ENCODE data around the gene C2orf81. TPM values are rescaled to one million over a fixed set of nuclear protein-coding genes. Genes with fewer than 3 reads are reported as not detected.

The C2orf81 gene
- total and polyA plus RNA-seq, 2 of the 4 experiments (the other 2 are of a cell fraction) = 0.18 to 0.74 TPM

DNA sequence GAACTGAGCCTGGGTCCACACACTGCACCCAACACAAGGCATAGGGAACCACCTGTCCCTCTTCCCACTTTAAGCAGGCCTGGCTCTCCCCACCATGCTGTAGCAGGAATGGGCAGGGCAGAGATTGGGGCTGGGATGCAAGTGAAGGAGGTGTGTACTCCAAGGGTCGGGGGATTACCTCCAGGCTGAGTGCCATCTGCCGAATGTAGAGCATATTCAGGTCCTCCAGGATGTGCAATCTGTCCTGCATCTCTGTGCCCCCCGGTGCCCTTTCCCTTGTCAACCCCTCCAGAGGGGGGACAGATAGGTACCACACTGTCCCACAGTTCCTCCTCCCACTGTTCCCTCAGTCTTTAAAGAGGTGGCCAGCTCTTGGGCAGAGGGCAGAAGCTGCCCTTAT lies 18.0 kb upstream of the C2orf81 start:
- ChIA-PET CTCF (no interaction called here), POLR2A (ENCODE audit: unreplicated experiment) (no interaction called here)
- H3K18ac ChIP-seq (ENCODE audit: low read depth, low read length) = peak overlapping the region; percentile 3; the same call in 1 of the 2 replicates
- peaks cover 23 to 50% of the 10 kb centered on the region in 2 experiments for H3K79me1 ChIP-seq (ENCODE audit: low read depth in 1 of 2, low read length in 2 of 2)
- peak overlapping the region; percentile 93 for H3K14ac ChIP-seq (replicated peaks; ENCODE audit: low read depth, low read length)
- no peak overlapping the region for H2BK20ac ChIP-seq (ENCODE audit: low read depth, low read length)
- H2BK120ac ChIP-seq (ENCODE audit: low read depth, low read length) = no peak overlapping the region
- TF ChIP-seq CEBPB (IDR thresholded peaks at IDR 0.05; ENCODE audit: low read depth, low read length) (no peak), POLR2A (IDR thresholded peaks at IDR 0.05; ENCODE audit: low read depth, low read length) (no peak), NFE2L2 (IDR thresholded peaks at IDR 0.05; ENCODE audit: low read depth, low read length) (no peak), MXI1 (IDR thresholded peaks at IDR 0.05; ENCODE audit: borderline replicate concordance, low read depth, low read length) (no peak), MAFK (IDR thresholded peaks at IDR 0.05; ENCODE audit: low read depth, low read length) (no peak), CHD1 (IDR thresholded peaks at IDR 0.05; ENCODE audit: low read depth, low read length) (no peak), RFX5 (IDR thresholded peaks at IDR 0.05; ENCODE audit: low read depth, low read length) (no peak), MAZ (IDR thresholded peaks at IDR 0.05; ENCODE audit: borderline replicate concordance, low read depth, low read length) (no peak), SMC3 (IDR thresholded peaks at IDR 0.05; ENCODE audit: low read depth, low read length) (no peak), RAD21 (IDR thresholded peaks at IDR 0.05; ENCODE audit: low read length) (no peak), BHLHE40 (IDR thresholded peaks at IDR 0.05; ENCODE audit: low read depth, low read length) (no peak), RCOR1 (IDR thresholded peaks at IDR 0.05; ENCODE audit: insufficient replicate concordance, low read length) (no peak), FOS (IDR thresholded peaks at IDR 0.05; ENCODE audit: low read depth, low read length) (no peak)
- TF ChIP-seq, protein P1, sequence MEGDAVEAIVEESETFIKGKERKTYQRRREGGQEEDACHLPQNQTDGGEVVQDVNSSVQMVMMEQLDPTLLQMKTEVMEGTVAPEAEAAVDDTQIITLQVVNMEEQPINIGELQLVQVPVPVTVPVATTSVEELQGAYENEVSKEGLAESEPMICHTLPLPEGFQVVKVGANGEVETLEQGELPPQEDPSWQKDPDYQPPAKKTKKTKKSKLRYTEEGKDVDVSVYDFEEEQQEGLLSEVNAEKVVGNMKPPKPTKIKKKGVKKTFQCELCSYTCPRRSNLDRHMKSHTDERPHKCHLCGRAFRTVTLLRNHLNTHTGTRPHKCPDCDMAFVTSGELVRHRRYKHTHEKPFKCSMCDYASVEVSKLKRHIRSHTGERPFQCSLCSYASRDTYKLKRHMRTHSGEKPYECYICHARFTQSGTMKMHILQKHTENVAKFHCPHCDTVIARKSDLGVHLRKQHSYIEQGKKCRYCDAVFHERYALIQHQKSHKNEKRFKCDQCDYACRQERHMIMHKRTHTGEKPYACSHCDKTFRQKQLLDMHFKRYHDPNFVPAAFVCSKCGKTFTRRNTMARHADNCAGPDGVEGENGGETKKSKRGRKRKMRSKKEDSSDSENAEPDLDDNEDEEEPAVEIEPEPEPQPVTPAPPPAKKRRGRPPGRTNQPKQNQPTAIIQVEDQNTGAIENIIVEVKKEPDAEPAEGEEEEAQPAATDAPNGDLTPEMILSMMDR (conservative IDR thresholded peaks at IDR 0.05; ENCODE audit: low read depth, low read length) = no peak
- TF ChIP-seq, protein P2, sequence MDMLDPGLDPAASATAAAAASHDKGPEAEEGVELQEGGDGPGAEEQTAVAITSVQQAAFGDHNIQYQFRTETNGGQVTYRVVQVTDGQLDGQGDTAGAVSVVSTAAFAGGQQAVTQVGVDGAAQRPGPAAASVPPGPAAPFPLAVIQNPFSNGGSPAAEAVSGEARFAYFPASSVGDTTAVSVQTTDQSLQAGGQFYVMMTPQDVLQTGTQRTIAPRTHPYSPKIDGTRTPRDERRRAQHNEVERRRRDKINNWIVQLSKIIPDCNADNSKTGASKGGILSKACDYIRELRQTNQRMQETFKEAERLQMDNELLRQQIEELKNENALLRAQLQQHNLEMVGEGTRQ (IDR thresholded peaks at IDR 0.05; ENCODE audit: low read depth, low read length) = no peak
- TF ChIP-seq, protein P3, sequence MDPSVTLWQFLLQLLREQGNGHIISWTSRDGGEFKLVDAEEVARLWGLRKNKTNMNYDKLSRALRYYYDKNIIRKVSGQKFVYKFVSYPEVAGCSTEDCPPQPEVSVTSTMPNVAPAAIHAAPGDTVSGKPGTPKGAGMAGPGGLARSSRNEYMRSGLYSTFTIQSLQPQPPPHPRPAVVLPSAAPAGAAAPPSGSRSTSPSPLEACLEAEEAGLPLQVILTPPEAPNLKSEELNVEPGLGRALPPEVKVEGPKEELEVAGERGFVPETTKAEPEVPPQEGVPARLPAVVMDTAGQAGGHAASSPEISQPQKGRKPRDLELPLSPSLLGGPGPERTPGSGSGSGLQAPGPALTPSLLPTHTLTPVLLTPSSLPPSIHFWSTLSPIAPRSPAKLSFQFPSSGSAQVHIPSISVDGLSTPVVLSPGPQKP (IDR thresholded peaks at IDR 0.05; ENCODE audit: borderline replicate concordance, low read depth, low read length) = no peak
- peak overlapping the region; percentile 67 for H3K56ac ChIP-seq (ENCODE audit: extremely low read depth, insufficient read depth, low read length)
- H2BK5ac ChIP-seq (ENCODE audit: low read depth, low read length, poor library complexity, severe bottlenecking) = no peak overlapping the region
- H3K27me3 ChIP-seq (ENCODE audit: control insufficient read depth, insufficient read depth, low read length) = no peaks in the 10 kb centered on the region; the same call in 1 of the 2 replicates
- 33% methylated on average over 1 of the region's 3 CpGs; no CpG with 5 or more reads in 1 of the 2 experiments for WGBS, 2 experiments (ENCODE audit: extremely low coverage in 2 of 2, insufficient read length in 1 of 2)
- no peaks in the 10 kb centered on the region for H3K9me3 ChIP-seq (ENCODE audit: control insufficient read depth, insufficient read depth, low read length)
- H3K4me3 ChIP-seq (ENCODE audit: insufficient read depth, low read depth, low read length) = peak overlapping the region; percentile 48
- peak overlapping the region; percentile 95 for H3K4ac ChIP-seq (ENCODE audit: low read depth, low read length)
- peak overlapping the region; percentile 87 to 94; a peak in 3 of 4 replicates for H4K8ac ChIP-seq (ENCODE audit: low read depth in 2 of 2, low read length in 2 of 2)
- no peak for DNase-seq
- peak overlapping the region; percentile 93 for H4K91ac ChIP-seq (ENCODE audit: insufficient read depth, low read depth, low read length)
- intact Hi-C loops (cut with micrococcal nuclease) (no loop called here), in situ Hi-C loops (cut with MboI; ENCODE audit: low sequenced_read_pairs) (no loop called here), dilution Hi-C loops (cut with HindIII; ENCODE audit: low sequenced_read_pairs, unreplicated experiment) (no loop called here)
- H2AK5ac ChIP-seq (ENCODE audit: low read depth, low read length) = peak overlapping the region; percentile 95
- ATAC-seq (ENCODE audit: low read depth) = no peak
- peak overlapping the region; percentile 99 for H2AK9ac ChIP-seq (replicated peaks; ENCODE audit: low read depth, low read length, poor library complexity)
- BruUV-seq (replicated peaks) = no TSS peak
- 0 out of 2 replicates have a peak, but pooled peaks cover 3% of the 10 kb centered on the region for H4K20me1 ChIP-seq (ENCODE audit: insufficient read depth, low read length)
- H3K9ac ChIP-seq (ENCODE audit: low read depth, low read length) = peak overlapping the region; percentile 83
- peak overlapping the region; percentile 45 for H3K23ac ChIP-seq (ENCODE audit: low read depth, low read length)
- H2AFZ ChIP-seq (replicated peaks; ENCODE audit: low read length, poor library complexity) = peak overlapping the region; percentile 94
- peaks cover 21% of the 10 kb centered on the region for H3K9me1 ChIP-seq (ENCODE audit: insufficient read depth, low read length)
- no peaks in the 10 kb centered on the region; the same call in 1 of the 2 replicates for H3K36me3 ChIP-seq (ENCODE audit: control insufficient read depth, insufficient read depth, low read length)
- H3K27ac ChIP-seq (ENCODE audit: insufficient read depth, low read length) = peak overlapping the region; percentile 66
- H3K4me2 ChIP-seq (ENCODE audit: low read depth, low read length) = peak overlapping the region; percentile 89
- H3K4me1 ChIP-seq (ENCODE audit: control insufficient read depth, insufficient read depth, low read length) = peaks cover 23% of the 10 kb centered on the region
- no peak overlapping the region for H2BK15ac ChIP-seq (ENCODE audit: low read depth, low read length)
- no peak overlapping the region for H4K5ac ChIP-seq (ENCODE audit: low read depth, low read length)

All from IMR-90 (cell line).